NCI-H2107 (cell line): ENCODE results near the gene MTA1.

Source experiments
- DNase-seq: peaks from one replicate; lab custom pipeline; 2025; lab: John Stamatoyannopoulos, UW

MTA1 gene

GRCh38 chr14:105465209-105466031, 45.8 kb downstream of the MTA1 start:
- DNase-seq = peak; percentile 43

- DNase-seq = no peak
Measured at GRCh38 chr14:105466531-105467248, 47.1 kb downstream of the MTA1 start.

- DNase-seq = no peak
Measured at GRCh38 chr14:105467249-105467941, 47.8 kb downstream of the MTA1 start.

GRCh38 chr14:105467942-105468471, 48.4 kb downstream of the MTA1 start:
- no peak for DNase-seq

- no peak for DNase-seq
Measured at GRCh38 chr14:105468621-105469241, 49.1 kb downstream of the MTA1 start.

GRCh38 chr14:105469456-105470349, 50.1 kb downstream of the MTA1 start:
- DNase-seq = no peak

GRCh38 chr14:105470350-105471296, 51.0 kb downstream of the MTA1 start:
- DNase-seq = peak; percentile 76

GRCh38 chr14:105471297-105471821, 51.7 kb downstream of the MTA1 start:
- DNase-seq = no peak

GRCh38 chr14:105471823-105472485, 52.3 kb downstream of the MTA1 start:
- DNase-seq = no peak

- DNase-seq = no peak
Measured at GRCh38 chr14:105472486-105472991, 52.9 kb downstream of the MTA1 start.

GRCh38 chr14:105473033-105473676, 53.5 kb downstream of the MTA1 start:
- no peak for DNase-seq

GRCh38 chr14:105473677-105474482, 54.3 kb downstream of the MTA1 start:
- peak; percentile 92 for DNase-seq

- DNase-seq = peak; percentile 67
Measured at GRCh38 chr14:105474483-105475268, 55.0 kb downstream of the MTA1 start, which contains the start of gene CRIP2. Gene CRIP2 (plus strand): TSS chr14:105474821. CDS start chr14:105474863, 42 bp downstream.

- no peak for DNase-seq
Measured at GRCh38 chr14:105475269-105476096, 55.9 kb downstream of the MTA1 start.

- DNase-seq = no peak
Measured at GRCh38 chr14:105476097-105476830, 56.6 kb downstream of the MTA1 start.
